GM10847 (cell line): ENCODE results near the gene TMBIM6.

Experiments
- POLR2A ChIP-seq: IDR thresholded peaks from 2 replicates; pipeline ENCODE4 v1.6.1; 2011; ENCODE audit not compliant: insufficient read length; ENCODE audit errors: extremely low read depth

Gene TMBIM6

DNA sequence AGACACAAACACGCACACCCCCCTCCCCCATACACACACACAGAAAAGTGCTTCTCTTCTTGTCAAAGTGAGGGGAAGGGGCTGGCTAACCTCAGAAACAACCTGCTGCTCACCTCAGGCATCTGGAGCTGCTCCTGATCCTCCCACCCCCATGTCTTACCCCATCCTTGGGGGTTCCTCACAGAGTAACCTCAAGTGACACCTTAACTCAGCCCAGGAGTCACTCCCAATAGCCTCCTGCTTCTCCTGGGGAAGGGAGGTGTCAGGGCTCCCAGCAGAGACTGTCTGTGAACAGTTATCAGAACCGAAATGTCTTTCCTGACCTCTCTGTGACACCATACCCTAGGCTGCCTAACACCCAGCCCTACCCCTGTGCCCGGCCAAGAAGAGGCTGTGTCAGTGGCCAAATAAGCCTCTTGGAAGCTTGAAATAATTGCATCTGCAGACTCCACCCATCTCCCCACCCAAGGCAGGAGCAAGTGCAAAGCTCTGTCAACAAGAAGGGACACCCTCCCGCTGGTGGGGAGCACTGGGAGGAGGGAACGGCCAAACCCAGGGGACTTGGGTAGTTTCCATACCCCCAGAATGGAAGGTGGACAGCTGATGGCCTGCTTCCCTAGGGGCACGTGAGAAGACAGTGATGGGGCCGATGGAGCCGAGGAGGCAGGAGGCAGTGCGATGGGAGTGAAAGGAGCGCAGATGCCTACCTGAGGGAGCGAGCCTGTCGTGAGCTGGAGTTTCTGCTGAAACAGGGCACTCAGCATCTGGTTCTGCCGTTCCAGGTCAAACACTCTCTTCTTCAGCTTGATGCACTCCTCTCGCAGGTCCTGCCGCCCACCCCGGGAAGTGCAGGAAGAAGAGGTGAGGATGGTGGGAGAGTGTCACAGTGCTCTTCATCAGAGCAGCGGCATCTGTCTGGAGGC, 60.0 kb downstream of the TMBIM6 start:
- TF ChIP-seq POLR2A = no peak

GRCh38 chr12:49803693-49804450, 62.5 kb downstream of the TMBIM6 start:
- no peak for TF ChIP-seq POLR2A

- TF ChIP-seq POLR2A = no peak
Observed at GRCh38 chr12:49804821-49805220, 63.5 kb downstream of the TMBIM6 start.

DNA sequence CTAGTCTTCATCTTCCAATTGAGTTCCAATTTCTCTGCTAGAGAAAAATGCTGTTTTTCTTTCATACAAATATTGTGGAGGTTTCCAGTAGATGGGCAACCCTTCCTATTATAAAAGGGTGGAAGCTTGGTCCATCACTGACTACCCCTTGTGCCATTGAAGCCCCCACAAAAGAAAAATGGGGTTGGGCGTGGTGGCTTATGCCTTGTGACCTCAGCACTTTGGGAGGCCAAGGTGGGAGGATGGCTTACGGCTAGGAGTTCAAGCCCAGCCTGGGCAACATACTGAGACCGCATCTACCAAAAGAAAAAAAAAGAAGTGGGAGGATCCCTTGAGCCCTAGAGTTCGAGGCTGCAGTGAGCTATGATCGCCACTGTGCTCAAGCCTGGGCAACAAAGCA, 64.1 kb downstream of the TMBIM6 start:
- TF ChIP-seq POLR2A = no peak

DNA sequence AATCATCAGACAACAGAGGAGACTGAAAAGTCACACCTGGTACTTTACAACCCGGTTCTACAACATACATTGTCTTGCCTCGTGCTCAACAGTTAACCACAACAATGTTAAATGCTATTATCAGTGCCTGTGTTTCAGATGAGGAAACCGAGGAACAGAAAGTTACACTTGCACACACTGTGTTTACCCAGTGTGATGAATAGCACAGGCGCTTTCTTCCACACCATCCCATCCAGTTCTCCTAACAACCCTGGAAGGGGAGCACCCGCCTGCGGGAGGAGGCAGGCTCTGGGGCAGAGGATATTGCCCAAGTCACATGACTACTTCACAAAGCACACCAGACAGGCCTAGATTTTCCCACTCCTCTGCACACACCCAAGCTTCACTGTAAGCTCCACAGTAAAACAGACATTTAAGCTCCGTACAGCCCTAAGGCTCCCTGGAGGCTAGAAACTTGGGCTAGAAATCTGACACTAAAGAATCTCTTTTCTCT, 65.0 kb downstream of the TMBIM6 start:
- TF ChIP-seq POLR2A = no peak

GRCh38 chr12:49806877-49807276, 65.5 kb downstream of the TMBIM6 start:
- no peak for TF ChIP-seq POLR2A

GRCh38 chr12:49807991-49808580, 66.7 kb downstream of the TMBIM6 start:
- no peak for TF ChIP-seq POLR2A

- no peak for TF ChIP-seq POLR2A
Observed at GRCh38 chr12:49808686-49809380, 67.5 kb downstream of the TMBIM6 start.

- TF ChIP-seq POLR2A = no peak
Observed at GRCh38 chr12:49809381-49809905, 68.1 kb downstream of the TMBIM6 start.

- TF ChIP-seq POLR2A = no peak
Observed at GRCh38 chr12:49809906-49810389, 68.6 kb downstream of the TMBIM6 start.

DNA sequence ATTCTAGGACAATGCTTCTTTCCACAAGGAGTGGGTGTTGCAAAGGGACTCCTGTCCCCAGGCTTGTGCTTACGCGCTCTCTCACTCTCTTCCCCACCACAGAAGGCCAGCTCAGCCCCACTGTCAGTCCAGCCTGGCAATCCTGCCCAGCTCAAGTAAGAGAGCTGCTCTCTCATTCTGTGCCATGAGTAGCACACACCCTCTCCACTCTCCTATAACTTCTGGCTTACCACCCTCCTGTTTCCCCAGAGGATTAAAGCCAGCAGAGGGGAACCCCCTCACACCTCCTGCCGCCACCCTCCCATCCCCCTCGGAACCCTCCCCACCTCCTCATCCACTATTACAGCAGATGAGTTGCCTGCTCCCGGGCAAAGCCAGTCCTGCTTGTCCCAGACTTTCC, 69.8 kb downstream of the TMBIM6 start:
- no peak for TF ChIP-seq POLR2A

GRCh38 chr12:49811961-49812401, 70.6 kb downstream of the TMBIM6 start:
- no peak for TF ChIP-seq POLR2A

- no peak for TF ChIP-seq POLR2A
Observed at GRCh38 chr12:49813131-49813530, 71.8 kb downstream of the TMBIM6 start.
